ENCODE data around the gene CCDC85A. TPM values are rescaled to one million over a fixed set of nuclear protein-coding genes. Genes with fewer than 3 reads are reported as not detected.

Gene CCDC85A
- total RNA-seq, 1 experiment from 2014 or later = 3.0 TPM

DNA sequence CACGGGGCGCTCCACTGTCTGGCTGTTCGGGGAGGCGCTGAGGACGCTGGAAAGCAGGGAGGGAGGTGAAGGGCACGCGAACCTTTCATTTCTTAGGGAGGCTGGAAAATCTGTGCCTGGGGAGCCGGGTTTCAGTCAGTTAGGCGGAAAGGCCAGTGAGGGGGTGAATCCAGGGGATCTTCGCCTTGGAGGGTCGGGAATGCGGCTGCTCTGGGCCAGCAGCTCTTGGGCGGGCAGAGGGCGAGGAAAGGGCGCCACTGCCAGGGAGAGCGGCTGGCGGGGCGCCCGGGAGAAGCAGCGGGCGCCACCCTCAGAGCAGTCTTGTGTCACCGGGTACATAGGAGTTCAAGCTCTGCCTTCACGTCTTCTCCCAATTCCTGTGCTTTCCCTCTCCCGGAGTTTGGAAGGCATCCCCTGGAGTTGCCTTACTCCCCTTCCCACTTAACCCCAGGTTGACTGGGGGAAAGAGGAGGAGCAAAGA lies 1.4 kb downstream of the CCDC85A start:
- no peak overlapping the region for H3K27ac Mint-ChIP-seq (ENCODE audit: unreplicated experiment)
- intact Hi-C loops (cut with micrococcal nuclease; ENCODE audit: unreplicated experiment) = loop anchor here (1.0 to 10.0 kb wide), 4 partner anchors 262 to 1190 kb away; no protein-coding TSS in a partner anchor
- TF ChIP-seq, protein P1, sequence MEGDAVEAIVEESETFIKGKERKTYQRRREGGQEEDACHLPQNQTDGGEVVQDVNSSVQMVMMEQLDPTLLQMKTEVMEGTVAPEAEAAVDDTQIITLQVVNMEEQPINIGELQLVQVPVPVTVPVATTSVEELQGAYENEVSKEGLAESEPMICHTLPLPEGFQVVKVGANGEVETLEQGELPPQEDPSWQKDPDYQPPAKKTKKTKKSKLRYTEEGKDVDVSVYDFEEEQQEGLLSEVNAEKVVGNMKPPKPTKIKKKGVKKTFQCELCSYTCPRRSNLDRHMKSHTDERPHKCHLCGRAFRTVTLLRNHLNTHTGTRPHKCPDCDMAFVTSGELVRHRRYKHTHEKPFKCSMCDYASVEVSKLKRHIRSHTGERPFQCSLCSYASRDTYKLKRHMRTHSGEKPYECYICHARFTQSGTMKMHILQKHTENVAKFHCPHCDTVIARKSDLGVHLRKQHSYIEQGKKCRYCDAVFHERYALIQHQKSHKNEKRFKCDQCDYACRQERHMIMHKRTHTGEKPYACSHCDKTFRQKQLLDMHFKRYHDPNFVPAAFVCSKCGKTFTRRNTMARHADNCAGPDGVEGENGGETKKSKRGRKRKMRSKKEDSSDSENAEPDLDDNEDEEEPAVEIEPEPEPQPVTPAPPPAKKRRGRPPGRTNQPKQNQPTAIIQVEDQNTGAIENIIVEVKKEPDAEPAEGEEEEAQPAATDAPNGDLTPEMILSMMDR (IDR thresholded peaks at IDR 0.05; ENCODE audit: unreplicated experiment) = no peak
- peaks cover 19% of the 10 kb centered on the region for H3K4me1 Mint-ChIP-seq (ENCODE audit: low read depth, unreplicated experiment)
- CTCF ChIA-PET = interaction anchor here (1.3 kb wide), 1 partner anchor 55 kb away, joined by 4 read pairs; no protein-coding TSS in a partner anchor
- H3K9me3 Mint-ChIP-seq (ENCODE audit: low read depth, unreplicated experiment) = no peaks in the 10 kb centered on the region
- no peaks in the 10 kb centered on the region for H3K27me3 Mint-ChIP-seq (ENCODE audit: unreplicated experiment)
- peak; percentile 44 for DNase-seq
- BruUV-seq (replicated peaks) = no TSS peak
- H3K4me3 Mint-ChIP-seq (ENCODE audit: low read depth, unreplicated experiment) = peak overlapping the region; percentile 89
- peaks cover 26% of the 10 kb centered on the region for H3K36me3 Mint-ChIP-seq (ENCODE audit: insufficient read depth, unreplicated experiment)

GRCh38 chr2:56185582-56186046 lies 1.8 kb downstream of the CCDC85A start:
- no peaks in the 10 kb centered on the region for H3K9me3 Mint-ChIP-seq (ENCODE audit: low read depth, unreplicated experiment)
- H3K27ac Mint-ChIP-seq (ENCODE audit: unreplicated experiment) = no peak overlapping the region
- intact Hi-C loops (cut with micrococcal nuclease; ENCODE audit: unreplicated experiment) = loop anchor here (1.0 to 10.0 kb wide), 4 partner anchors 262 to 1189 kb away; no protein-coding TSS in a partner anchor
- TF ChIP-seq, protein P1 (IDR thresholded peaks at IDR 0.05; ENCODE audit: unreplicated experiment) = no peak
- H3K36me3 Mint-ChIP-seq (ENCODE audit: insufficient read depth, unreplicated experiment) = peaks cover 26% of the 10 kb centered on the region
- DNase-seq = peak; percentile 58
- H3K27me3 Mint-ChIP-seq (ENCODE audit: unreplicated experiment) = peaks cover 4% of the 10 kb centered on the region
- H3K4me3 Mint-ChIP-seq (ENCODE audit: low read depth, unreplicated experiment) = peak overlapping the region; percentile 89
- H3K4me1 Mint-ChIP-seq (ENCODE audit: low read depth, unreplicated experiment) = peaks cover 19% of the 10 kb centered on the region
- CTCF ChIA-PET = interaction anchor here (1.3 kb wide), 1 partner anchor 55 kb away, joined by 4 read pairs; no protein-coding TSS in a partner anchor
- BruUV-seq (replicated peaks) = no TSS peak

- Mint-ChIP-seq H3K9me3 (ENCODE audit: low read depth, unreplicated experiment) (no peaks in the 10 kb centered on the region), H3K27ac (ENCODE audit: unreplicated experiment) (no peak overlapping the region), H3K27me3 (ENCODE audit: unreplicated experiment) (peaks cover 9% of the 10 kb centered on the region), H3K4me3 (ENCODE audit: low read depth, unreplicated experiment) (no peak overlapping the region), H3K4me1 (ENCODE audit: low read depth, unreplicated experiment) (peaks cover 10% of the 10 kb centered on the region), H3K36me3 (ENCODE audit: insufficient read depth, unreplicated experiment) (no peaks in the 10 kb centered on the region)
- intact Hi-C loops (cut with micrococcal nuclease; ENCODE audit: unreplicated experiment) = loop anchor here (10.0 kb wide), 1 partner anchor 333 kb away; no protein-coding TSS in a partner anchor
- CTCF ChIA-PET = interaction anchor here (0.7 to 1.2 kb wide), 2 partner anchors 550 to 1324 kb away, joined by 3 read pairs; no protein-coding TSS in a partner anchor
- DNase-seq = peak; percentile 59
- no TSS peak for BruUV-seq (replicated peaks)
- TF ChIP-seq, protein P1 (IDR thresholded peaks at IDR 0.05; ENCODE audit: unreplicated experiment) = peak; percentile 61
Observed at GRCh38 chr2:56191617-56192016, 7.8 kb downstream of the CCDC85A start.

- H3K9me3 Mint-ChIP-seq (ENCODE audit: low read depth, unreplicated experiment) = no peaks in the 10 kb centered on the region
- peaks cover 10% of the 10 kb centered on the region for H3K4me1 Mint-ChIP-seq (ENCODE audit: low read depth, unreplicated experiment)
- DNase-seq = no peak
- H3K27ac Mint-ChIP-seq (ENCODE audit: unreplicated experiment) = no peak overlapping the region
- BruUV-seq (replicated peaks) = no TSS peak
- intact Hi-C loops (cut with micrococcal nuclease; ENCODE audit: unreplicated experiment) = loop anchor here (10.0 kb wide), 1 partner anchor 332 kb away; no protein-coding TSS in a partner anchor
- H3K27me3 Mint-ChIP-seq (ENCODE audit: unreplicated experiment) = peaks cover 9% of the 10 kb centered on the region
- no peaks in the 10 kb centered on the region for H3K36me3 Mint-ChIP-seq (ENCODE audit: insufficient read depth, unreplicated experiment)
- no peak overlapping the region for H3K4me3 Mint-ChIP-seq (ENCODE audit: low read depth, unreplicated experiment)
- TF ChIP-seq, protein P1 (IDR thresholded peaks at IDR 0.05; ENCODE audit: unreplicated experiment) = no peak
- CTCF ChIA-PET = interaction anchor here (1.2 kb wide), 1 partner anchor 1323 kb away, joined by 3 read pairs; no protein-coding TSS in a partner anchor
Observed at GRCh38 chr2:56192664-56193305, 9.0 kb downstream of the CCDC85A start.
